Glutamatergic neuron (in vitro differentiated cells): ENCODE measurements around the gene CNTNAP2. TPM values are rescaled to one million over a fixed set of nuclear protein-coding genes. Genes with fewer than 3 reads are reported as not detected.

Experiments used
- DNase-seq: peaks from one replicate; pipeline ENCODE4 v3.0.0; 2022
- H3K27ac Mint-ChIP-seq: one replicate; pipeline ENCODE4 v1.8.0; 2020; ENCODE audit warnings: mild to moderate bottlenecking, mixed read lengths, inconsistent platforms; ENCODE audit not compliant: unreplicated experiment
- H3K27me3 Mint-ChIP-seq: one replicate; pipeline ENCODE4 v1.8.0; 2020; ENCODE audit warnings: mild to moderate bottlenecking, moderate library complexity, mixed read lengths, inconsistent platforms; ENCODE audit not compliant: unreplicated experiment
- H3K36me3 Mint-ChIP-seq: one replicate; pipeline ENCODE4 v1.8.0; 2020; ENCODE audit warnings: mild to moderate bottlenecking, mixed read lengths, inconsistent platforms; ENCODE audit not compliant: unreplicated experiment
- H3K4me1 Mint-ChIP-seq: one replicate; pipeline ENCODE4 v1.8.0; 2020; ENCODE audit warnings: mild to moderate bottlenecking, low read depth, mixed read lengths, inconsistent platforms; ENCODE audit not compliant: unreplicated experiment
- H3K4me3 Mint-ChIP-seq: one replicate; pipeline ENCODE4 v1.8.0; 2020; ENCODE audit warnings: mild to moderate bottlenecking, mixed read lengths, inconsistent platforms; ENCODE audit not compliant: unreplicated experiment
- H3K9me3 Mint-ChIP-seq: one replicate; pipeline ENCODE4 v1.8.0; 2020; ENCODE audit warnings: mild to moderate bottlenecking, moderate library complexity, mixed read lengths, inconsistent platforms; ENCODE audit not compliant: unreplicated experiment
- total RNA-seq: library from RNA; stranded (reverse); fragmentation: NEBNext Ultra II Directional; extraction: Animal tissue kit (Norgen Biotek cat#: 25700); gene quantifications from one replicate; pipeline ENCODE4 v1.2.1, GENCODE V29; 2021; ENCODE audit not compliant: unreplicated experiment
- TF ChIP-seq, protein P1 (sequence below): fragments of 200-600 bp; sonication (generic); IDR thresholded peaks from one replicate; pipeline ENCODE4 v1.5.0; 2021; ENCODE audit not compliant: partially characterized antibody, unreplicated experiment

The CNTNAP2 gene
- total RNA-seq, 1 donor from 2014 or later = 25.8 TPM

GRCh38 chr7:148332191-148333186, 2215.9 kb downstream of the CNTNAP2 start:
- no peak for DNase-seq
- Mint-ChIP-seq H3K4me1 (peaks cover 10% of the 10 kb centered on the region), H3K4me3 (no peak overlapping the region), H3K9me3 (peaks cover 20% of the 10 kb centered on the region), H3K36me3 (peaks cover 25% of the 10 kb centered on the region), H3K27ac (no peak overlapping the region), H3K27me3 (peaks cover 21% of the 10 kb centered on the region)
- TF ChIP-seq, protein P1, sequence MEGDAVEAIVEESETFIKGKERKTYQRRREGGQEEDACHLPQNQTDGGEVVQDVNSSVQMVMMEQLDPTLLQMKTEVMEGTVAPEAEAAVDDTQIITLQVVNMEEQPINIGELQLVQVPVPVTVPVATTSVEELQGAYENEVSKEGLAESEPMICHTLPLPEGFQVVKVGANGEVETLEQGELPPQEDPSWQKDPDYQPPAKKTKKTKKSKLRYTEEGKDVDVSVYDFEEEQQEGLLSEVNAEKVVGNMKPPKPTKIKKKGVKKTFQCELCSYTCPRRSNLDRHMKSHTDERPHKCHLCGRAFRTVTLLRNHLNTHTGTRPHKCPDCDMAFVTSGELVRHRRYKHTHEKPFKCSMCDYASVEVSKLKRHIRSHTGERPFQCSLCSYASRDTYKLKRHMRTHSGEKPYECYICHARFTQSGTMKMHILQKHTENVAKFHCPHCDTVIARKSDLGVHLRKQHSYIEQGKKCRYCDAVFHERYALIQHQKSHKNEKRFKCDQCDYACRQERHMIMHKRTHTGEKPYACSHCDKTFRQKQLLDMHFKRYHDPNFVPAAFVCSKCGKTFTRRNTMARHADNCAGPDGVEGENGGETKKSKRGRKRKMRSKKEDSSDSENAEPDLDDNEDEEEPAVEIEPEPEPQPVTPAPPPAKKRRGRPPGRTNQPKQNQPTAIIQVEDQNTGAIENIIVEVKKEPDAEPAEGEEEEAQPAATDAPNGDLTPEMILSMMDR = no peak

- Mint-ChIP-seq H3K27me3 (peaks cover 23% of the 10 kb centered on the region), H3K27ac (no peak overlapping the region), H3K36me3 (peaks cover 25% of the 10 kb centered on the region), H3K4me1 (peaks cover 16% of the 10 kb centered on the region), H3K4me3 (no peak overlapping the region), H3K9me3 (peaks cover 18% of the 10 kb centered on the region)
- no peak for DNase-seq
- TF ChIP-seq, protein P1 = no peak
Observed at GRCh38 chr7:148334441-148334956, 2217.9 kb downstream of the CNTNAP2 start.

DNA sequence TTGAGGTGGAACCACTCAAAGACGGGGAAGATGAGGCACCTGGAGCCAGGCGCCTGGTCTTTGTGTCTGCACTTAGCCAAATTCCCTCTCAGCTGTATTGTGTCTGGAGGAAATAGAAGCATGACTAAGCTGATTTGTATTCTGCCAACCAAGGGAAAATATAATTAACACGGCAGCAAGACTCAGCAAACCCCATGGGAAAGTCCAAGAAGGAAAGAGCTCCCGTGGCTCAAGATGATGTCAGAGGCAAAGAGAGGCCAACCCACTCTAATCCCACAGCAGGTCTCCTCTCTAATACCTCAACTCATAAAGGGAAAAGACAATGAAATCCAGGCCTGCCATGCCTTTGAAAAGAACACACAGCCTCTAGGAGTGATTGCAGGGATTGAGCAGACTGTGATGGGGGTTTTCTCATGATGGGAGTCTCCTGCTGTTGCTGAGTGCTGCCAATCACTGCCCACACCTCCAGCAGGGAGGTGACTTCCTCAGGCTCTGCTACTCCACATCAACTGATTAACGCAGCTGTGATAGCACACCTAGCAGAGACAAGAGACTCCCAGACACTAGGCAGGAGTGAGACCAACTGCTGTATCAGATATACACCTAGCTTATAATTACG, 2218.5 kb downstream of the CNTNAP2 start:
- TF ChIP-seq, protein P1 = no peak
- H3K36me3 Mint-ChIP-seq = peaks cover 21% of the 10 kb centered on the region
- H3K4me1 Mint-ChIP-seq = peaks cover 20% of the 10 kb centered on the region
- H3K27ac Mint-ChIP-seq = no peak overlapping the region
- no peak for DNase-seq
- H3K27me3 Mint-ChIP-seq = peaks cover 21% of the 10 kb centered on the region
- H3K9me3 Mint-ChIP-seq = peaks cover 15% of the 10 kb centered on the region
- no peak overlapping the region for H3K4me3 Mint-ChIP-seq

DNA sequence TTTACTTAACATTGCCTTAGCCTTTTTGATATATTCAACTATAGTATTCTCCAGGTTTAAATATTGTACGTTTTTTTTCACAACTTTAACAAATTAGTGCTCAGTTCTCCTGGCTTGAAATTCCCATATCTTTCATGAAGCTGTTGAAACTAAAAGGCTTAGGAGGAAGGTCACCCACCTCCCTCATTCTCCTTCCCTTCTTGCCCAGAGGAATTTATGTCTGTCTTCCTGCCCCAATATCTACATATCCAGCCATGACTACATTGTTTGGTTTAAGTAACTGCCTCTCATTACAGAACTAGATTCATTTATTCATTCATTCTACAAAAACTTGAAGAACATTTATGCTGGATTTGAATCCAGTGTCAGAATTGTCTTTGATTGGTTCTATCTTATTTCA, 2219.2 kb downstream of the CNTNAP2 start:
- Mint-ChIP-seq H3K36me3 (peaks cover 14% of the 10 kb centered on the region), H3K9me3 (peaks cover 8% of the 10 kb centered on the region), H3K4me3 (no peak overlapping the region), H3K27me3 (peaks cover 18% of the 10 kb centered on the region), H3K27ac (no peak overlapping the region), H3K4me1 (peaks cover 27% of the 10 kb centered on the region)
- TF ChIP-seq, protein P1 = no peak
- DNase-seq = no peak
